ENCODE measurements around the gene JAG2.

The JAG2 gene

DNA sequence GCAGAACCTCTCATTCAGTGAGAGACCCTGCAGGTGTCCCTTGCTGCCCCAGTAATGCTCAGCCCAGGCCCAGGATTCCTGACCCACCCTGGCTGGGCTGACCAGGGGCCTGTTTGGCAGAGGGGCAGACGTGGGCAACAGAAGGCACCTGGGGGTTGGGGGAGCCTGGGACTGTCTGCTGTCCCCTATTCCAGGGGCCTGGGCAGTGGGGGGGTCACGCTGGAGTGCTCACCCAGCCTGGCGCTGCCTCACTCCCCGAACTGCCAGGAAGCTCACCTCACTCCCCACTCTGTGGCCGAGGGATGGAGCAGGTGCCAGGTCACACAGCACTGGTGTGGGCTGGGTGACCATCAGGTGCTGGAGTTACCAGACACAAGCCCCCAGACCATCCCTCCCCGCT, 35.1 kb upstream of the JAG2 start:
- DNase-seq (ENCODE audit: low read depth in 3 of 3): no peak

DNA sequence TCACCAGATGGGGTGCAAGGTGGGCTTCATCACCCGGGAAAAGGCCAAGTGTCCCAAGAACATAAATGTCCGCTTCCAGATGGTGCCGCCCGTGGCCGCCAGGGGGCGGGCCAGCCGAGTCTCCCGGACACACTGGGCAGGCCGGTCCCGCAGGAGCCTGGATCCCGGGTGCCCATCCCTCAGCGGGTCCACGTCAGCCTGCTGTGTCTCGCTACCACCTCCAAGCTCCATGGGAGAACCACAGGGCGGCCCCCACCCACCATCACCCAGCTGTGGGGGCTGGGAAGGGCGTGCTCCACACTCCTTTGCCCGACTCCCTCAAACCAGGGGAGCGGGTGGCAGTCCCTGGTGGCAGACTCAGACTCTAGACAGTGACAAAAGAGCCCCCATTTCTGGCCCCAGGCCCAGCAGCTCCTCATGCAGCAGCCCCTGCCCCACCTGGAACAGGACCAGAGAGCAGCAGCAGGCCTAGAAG, 34.5 kb upstream of the JAG2 start:
- DNase-seq (ENCODE audit: low read depth in 3 of 3): peak in 2 of 3 experiments; percentile 38 to 64

DNA sequence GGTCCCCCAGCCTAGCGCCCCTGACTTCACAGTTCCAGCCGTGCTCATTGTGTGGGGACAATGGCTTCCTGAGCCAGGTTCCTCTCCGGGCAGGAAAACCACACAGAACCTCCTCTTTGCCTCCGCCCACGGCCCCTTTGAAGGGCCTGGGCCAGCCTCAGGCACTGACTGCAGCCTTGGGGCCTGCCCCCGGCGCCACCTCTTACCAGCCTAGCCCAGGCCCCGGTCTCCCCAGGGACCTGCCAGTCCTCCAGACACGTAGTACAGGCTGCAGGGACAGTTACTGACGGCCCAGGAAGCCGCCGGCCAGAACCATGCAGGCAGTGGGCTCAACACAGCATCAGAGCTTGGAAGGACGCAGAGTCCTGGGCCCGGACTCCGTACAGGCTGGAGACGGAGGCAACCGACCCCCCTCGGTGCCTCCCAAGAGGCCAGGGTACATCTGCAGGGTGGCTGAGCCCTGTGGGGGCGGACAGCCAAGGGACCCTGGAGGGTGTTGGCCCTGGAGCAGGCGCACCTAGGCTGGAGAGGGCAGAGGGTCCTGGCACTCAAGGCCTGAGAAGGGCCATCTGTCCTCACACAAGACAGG, 33.4 kb upstream of the JAG2 start:
- DNase-seq (ENCODE audit: low read depth in 3 of 3): peak in 1 of 3 experiments; percentile 46

DNA sequence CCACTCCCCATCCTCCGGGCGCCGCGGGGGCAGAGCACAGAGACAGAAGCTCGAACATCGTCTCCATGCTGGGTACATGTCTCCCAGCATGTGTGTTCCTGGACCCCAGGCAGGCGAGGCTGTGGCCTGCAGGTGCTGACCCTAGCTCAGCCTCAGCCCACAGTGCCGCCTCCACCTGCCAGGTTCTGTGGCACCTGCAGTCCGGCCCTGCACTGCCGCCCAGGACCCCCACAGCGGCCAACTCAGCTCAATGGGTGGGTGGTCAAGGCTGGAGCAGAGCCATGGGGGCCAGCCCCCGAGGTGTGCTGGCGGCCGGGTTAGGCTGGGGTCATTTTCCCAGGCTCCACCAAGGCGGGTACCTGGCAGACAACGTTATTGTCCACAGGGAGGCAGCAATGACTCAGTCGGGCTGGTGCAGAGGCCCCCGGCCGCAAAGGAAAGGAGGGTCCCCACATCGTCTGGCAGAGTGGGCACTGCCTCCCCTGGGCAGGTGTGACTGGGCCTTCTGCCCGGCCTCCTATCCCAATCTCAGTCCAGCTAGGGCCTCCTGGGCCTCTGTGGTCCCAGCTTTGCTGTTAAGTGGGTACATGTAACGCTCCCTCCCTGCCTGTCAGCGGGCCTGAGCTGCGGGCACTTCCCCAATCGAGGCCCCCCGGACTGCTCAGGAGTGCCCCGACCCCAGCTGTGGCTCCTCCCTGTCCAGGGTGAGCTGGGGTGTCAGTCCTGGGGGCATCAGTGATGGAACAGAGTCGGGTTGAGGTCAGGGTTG, 32.8 kb upstream of the JAG2 start:
- no peak for DNase-seq (ENCODE audit: low read depth in 3 of 3)

DNA sequence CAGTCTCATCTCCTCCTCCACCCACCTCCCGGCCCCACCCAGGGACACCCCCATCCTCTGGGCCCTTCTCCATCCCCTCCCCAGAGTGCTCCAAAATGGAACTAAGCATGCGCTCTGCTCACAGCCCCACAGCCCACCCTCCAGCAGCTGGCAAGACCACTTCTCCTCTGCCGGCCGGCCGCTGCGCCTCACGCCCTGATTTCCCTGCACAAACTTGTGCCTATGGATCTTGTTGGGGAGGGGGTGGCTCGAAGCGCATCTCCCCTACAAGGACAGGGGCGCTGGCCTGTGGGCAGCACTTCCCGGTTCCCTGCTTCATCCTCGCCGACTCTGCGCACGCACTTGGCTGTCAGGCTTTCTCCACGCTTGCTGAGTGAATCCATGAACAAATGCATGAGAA, 32.1 kb upstream of the JAG2 start:
- no peak for DNase-seq (ENCODE audit: low read depth in 3 of 3)

DNA sequence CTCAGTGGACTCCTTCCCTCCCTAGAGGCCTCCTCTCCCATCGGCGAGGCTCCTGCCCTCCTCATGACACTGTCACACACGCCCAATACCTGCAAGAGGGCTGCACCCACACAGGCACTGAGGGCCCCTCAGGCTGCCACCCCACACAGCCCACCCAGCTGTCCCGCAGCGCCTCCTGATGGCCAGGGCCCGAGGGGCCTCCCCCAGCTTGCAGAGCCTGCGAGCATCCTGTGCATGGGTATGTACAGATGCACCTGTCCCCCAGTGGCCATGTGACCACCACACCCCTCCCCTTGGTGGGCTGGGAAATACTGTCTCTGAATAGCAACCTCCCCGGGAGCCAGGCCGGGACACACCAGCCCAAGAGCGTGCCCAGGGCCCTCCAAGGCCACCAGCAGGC, 31.5 kb upstream of the JAG2 start:
- no peak for DNase-seq (ENCODE audit: low read depth in 3 of 3)

DNA sequence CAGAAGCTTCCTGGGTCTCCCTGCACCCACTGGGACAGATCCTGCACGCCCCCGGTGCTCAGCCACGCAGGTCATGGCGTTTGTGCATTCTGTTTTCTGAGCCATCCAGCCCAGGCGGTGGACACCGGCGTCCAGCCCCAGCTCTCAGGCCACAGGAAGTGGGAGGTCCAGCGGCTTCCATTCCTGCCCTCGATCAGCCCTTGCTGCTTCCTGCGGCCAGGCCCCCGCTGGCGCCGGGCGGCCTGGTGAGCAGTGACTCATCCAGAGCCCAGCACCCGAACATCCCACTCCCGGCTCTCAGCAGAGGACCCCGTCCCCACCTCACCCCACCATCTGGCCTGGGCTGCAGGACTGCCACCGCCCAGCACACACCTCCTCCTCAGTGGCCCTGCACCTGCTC, 30.5 kb upstream of the JAG2 start:
- no peak for DNase-seq (ENCODE audit: low read depth in 3 of 3)

DNA sequence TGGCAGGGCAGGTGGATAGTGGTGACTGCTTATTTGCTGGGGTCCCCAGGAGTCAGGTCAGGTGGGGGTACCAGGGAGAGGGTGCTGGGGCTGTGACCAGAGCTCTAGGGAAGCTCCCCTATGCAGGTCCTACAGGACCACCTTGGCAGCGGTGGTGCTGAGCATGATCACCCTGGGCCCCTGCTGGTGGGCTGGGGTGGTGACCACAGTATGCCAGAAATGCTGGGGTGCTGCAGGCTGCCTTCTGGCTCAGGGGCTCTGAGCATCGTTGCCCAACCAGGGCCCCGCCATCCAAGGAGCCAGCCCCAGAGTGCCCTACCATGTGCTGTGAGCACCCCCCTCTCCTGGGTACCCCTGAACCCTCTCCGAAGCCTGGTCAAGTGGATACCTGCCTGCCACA, 30.0 kb upstream of the JAG2 start:
- no peak for DNase-seq (ENCODE audit: low read depth in 3 of 3)

DNA sequence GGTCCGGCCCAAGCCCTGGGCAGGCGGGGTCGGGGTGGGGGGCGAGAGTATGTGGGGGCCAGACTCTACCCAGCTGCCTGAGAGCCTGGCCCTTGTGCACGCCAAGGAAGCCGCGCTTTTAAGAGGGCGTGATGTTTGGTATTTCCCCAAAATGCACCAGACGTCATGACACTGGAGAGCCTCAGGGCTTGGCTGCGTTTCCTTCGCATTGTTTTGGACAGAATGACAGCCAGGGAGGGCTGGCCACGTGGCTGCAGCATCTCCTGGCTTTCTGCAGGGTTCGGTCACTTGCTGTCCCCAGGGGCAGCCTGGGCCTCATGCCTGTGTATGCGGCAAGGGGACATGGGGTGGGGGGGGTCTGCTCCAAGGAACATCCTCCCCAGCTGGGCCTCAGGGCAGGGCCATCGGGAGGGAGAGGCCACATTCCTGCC, 28.6 kb upstream of the JAG2 start:
- no peak for DNase-seq (ENCODE audit: low read depth in 3 of 3)

DNA sequence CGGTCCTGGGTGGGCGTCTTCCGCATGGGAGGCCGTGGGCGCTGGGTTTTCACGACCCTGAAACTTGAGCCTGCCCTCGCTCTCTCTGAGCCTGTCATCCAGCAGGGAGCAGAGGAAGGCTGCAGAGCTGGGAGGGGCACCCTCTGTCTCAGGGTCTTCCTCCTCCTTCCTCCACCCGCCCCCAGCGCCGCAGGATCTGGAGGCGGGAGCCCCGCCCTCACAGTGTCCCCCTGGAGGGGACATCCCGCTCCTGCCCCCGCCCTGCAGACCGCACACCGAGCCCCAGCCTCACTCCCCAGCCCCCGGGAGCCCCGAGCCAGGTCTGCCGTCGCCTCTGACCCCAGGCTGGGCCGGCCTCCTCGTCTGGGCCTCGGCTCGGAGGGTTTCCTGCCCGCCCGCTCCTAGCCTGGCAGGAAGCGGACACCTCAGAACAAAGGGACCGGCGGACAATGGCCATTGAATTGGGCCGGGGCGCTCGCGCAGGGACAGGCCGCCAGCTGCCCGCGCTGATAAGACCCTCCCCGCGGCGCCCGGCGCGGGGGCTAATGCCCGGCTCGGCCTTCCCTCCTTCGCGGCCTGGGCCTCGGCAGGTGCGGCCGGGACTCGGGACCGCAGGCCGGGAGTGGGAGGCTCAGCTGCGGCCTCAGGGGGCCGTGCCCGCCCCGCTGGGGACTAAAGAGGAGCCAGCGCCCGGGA, 27.8 kb upstream of the JAG2 start:
- no peak for DNase-seq (ENCODE audit: low read depth in 3 of 3)

DNA sequence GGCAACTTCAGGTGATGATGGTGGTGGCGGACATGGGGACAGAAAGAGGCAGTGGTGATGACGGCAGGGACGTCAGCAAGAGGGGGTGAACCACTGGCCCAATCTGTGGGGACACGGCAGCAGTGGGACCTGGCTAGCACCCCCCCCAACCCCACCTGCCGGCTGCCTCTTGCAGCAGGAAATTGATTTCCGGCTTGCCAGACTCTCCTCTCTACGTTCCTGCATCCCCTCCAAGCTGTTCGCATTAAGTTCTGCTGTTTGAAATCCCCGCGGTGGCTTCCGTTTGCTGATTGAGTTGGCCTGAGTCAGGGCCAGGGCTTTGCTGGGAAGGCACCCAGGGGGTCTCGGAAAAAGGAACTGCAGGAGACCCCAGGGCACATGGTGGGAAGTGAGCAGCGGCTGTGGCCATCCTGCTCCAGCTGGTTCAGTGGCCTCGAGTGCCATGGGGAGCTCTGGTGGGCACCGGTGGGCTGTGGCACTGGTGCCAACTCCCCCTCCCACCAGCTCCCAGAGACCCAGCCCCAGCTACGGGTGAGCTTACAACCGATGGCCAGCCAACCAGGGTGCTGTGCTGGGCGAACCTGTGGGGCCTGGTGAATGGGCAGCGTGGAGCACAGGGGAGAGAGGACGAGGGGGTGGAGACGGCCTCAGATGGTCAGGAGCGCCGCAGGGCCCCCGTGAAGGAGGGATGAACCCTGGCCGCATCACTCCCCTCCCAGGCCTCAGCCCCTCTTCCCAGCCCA, 27.1 kb upstream of the JAG2 start:
- DNase-seq (ENCODE audit: low read depth in 3 of 3): no peak

DNA sequence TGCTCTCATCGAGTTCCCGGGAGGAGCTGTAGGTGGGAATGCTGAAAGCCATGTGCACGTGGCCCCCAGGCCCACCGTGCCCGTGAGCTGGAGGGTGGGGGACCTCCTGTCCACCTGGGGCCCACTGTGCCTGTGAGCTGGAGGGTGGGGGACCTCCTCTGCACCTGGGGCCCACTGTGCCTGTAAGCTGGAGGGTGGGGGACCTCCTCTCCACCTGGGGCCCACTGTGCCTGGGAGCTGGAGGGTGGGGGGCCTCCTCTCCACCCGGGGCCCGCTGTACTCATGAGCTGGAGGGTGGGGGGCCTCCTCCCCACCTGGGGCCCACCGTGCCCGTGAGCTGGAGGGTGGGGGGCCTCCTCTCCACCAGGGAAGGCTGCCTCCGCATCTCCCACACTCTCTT, 26.5 kb upstream of the JAG2 start:
- DNase-seq (ENCODE audit: low read depth in 3 of 3): no peak

DNA sequence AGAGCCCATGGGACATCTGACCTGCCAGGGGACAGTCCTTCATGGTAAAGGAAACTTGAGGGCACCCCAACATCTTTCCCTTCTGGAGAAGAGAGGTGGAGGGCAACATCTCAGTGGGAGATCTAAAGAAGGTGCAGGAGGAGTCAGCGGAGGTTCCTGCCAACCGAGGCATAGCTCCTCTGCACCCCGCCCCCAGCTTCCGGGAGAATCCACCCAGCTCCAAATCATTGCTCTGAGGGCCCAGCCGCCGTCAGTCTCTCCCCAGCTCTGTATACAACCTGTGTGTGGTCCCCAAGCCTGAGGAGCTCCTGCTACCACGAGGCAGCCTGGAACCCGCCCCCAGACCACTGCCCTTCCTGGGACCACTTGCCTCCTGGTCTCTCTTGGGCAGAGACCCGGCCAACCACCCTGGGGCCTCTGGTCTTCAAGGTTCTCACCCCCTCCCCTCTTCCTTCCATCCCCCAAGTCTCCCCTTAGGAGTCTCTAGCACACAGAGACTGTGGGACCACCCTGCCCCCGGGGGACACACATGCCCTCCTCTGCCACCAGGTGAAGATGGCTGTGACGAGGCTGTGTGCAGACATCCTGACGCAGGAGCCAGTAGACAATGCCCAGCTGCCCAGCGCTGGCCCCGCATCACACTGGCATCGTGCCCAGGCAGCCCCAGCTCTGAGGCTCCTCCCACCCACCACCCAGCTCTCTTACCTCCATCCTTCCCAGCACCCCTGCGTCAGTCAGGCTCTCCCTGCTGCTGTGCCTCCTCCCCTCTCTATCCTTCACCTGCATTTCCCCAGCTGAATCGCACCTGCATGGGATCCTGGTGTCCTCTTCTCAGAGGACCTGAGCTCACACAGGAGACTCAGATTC, 25.6 kb upstream of the JAG2 start:
- peak in 1 of 3 experiments; percentile 48 for DNase-seq (ENCODE audit: low read depth in 3 of 3)

DNA sequence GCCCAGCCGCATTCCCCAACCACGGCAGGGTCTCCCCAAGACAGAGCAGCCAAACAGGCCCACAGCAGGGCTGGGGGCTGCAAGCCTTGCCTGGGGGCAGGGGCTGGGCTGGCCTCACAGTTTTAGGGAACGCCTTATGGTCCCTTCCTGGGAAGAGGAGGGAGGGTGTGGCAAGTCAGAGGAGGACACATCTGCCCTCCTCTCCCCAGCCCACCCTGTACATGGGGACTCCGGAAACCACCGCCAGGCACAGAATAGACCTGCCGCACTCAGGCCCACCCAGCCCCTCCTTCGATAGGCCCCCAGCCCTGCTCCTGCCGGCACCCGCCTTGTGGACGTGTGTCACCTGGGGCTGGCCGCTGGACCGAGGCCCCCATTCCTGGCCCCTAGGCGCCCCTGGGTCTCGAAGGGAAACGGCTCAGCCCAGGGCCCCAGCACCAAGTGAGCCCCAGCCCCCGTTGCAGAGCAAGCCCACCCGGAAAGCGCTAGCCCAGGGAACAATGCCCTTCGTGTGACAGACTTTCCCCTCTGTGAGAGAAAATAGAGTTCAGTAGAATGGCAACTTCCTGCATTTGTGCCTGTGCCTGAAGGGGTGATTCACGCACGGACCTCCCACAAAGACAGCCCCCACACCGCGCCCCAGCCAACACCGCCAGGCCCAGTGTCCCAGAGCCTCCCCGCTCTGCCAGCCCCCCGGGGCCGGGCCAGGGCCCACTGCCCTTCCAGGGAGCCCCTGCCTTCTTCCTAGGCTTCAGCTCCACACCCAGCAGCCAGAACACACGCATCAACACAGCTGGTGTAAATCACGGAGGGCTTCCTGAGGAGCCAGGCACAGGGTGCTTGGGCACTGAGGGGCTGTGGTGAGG, 24.5 kb upstream of the JAG2 start:
- DNase-seq (ENCODE audit: low read depth in 3 of 3): peak in 1 of 3 experiments; percentile 38

DNA sequence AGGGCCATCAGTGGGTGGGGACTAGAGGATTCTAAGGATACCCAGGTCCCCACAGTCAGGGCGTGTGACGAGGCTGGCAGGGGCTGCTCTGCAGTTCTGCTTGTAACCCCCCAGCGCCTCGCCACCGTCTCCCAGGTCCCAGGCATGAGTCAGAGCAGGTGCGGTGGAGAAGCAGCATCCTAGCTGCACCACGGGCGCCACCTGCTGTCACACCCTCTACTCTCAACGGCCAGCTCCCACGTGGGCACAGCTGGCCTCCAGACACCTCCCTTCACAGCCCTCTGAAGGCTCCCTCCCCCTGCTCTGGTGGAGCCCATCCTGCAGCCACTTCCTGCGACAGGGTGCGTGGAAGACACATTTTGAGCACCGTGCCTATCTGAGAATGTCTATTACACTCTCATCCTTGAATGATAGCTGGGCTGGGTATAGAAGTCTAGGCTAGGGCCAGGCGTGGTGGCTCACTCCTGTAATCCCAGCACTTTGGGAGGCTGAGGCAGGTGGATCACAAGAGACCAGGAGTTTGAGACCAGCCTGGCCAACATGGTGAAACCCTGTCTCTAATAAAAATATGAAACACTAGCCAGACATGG, 19.5 kb upstream of the JAG2 start:
- no peak for DNase-seq (ENCODE audit: low read depth in 3 of 3)

DNA sequence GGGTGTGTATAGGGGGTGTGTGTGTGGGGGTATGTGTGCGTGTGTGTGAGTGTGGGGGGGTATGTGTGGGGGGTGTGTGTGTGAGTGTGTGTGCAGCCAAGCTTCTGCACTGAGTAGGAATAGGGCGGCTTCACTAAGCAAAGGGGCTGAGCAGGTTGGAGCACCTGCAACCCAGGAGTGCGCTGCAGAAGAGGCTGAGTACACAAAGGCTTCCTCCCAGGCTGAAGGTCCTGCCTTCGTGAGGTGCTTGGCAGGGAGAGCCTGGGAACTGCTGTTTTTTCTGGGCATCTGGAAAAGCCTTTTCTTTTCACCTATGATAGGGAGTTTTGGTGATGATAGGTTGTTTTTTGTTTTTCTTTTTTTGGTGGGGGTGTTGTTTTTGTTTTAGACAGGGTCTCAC, 18.5 kb upstream of the JAG2 start:
- no peak for DNase-seq (ENCODE audit: low read depth in 3 of 3)

DNA sequence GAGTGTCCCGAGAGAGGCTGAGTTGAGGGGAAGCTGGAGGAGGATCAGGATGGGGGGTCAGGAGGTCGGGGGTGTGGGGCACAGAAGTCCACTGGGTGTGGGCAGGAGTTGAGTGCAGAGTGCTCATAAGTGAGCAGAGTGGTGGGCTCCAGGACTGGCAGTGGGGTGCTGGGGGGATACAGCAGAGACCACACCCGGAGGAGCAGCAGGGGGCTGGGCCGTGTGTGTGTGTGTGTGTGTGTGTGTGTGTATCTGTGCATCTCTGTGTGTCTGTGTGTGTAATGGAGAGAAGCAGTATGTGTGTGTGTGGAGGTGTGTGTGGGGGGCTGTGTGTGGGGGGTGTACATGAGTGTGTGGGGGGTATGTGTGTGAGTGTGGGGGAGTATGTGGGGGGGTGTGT, 17.4 kb upstream of the JAG2 start:
- DNase-seq (ENCODE audit: low read depth in 3 of 3): no peak

DNA sequence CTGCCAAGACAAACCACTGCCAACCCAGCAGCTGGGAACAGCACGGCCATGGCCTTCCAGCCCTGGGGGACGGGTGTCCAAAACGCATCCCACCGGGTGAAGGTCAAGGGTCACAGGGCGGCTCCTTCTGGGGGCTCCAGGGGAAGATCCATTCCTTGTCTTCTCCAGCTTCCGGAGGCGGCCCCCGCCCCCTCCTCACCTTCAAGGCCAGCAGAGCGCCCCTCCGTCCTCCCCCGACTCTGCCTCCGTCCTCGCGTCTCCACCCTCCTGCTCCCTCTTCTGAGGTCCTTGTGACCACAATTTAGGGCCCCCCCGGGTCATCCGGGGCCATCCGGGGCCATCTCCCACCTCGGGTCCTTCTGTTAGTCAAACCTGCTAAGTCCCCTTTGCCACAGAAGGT, 16.4 kb upstream of the JAG2 start:
- DNase-seq (ENCODE audit: low read depth in 3 of 3): no peak

DNA sequence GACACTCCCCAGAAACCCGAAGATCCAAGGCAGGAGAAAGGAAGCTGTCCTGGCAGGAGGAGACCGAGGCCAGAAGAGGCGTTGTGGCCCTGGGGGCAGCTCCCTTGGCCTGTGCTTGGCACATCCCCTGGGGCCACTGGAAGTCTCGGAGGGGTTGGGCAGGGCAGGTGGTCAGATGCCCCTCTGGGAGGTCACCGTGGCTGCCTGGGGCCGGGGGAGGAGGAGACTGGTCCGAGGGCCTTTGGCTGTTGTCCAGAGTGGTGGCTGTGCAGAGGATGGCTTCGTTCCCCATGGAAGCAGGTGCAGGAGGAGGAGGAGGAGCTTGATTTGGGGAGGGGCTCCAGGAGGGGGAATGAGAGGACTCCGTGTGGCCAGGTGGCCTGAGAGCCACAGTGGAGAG, 15.9 kb upstream of the JAG2 start:
- DNase-seq (ENCODE audit: low read depth in 3 of 3): no peak

Measured in stimulated activated CD4-positive, alpha-beta T cell treated with anti-CD3 and anti-CD28 coated beads, TNF-alpha, amount 100 ng/mL, for 24 hours (primary cell).